Activated T-helper 1 cell treated with anti-CD3 and anti-CD28 coated beads, Interleukin-12 subunit alpha, Interleukin-12 subunit beta, Interleukin-2, Interleukin-4 antibody, amounts not matched to agents 30 ng/mL and 10 ng/mL and 1 ng/mL, durations not matched to agents 14 hours and 24 hours and 36 hours (primary cell): ENCODE results near the gene DCAF12. TPM values are rescaled to one million over a fixed set of nuclear protein-coding genes. Genes with fewer than 3 reads are reported as not detected.
A peak's percentile ranks its signal among the peaks of the same experiment; 100 is the strongest.
"Not testable (repeated sequence)": the region's sequence is repeated elsewhere in the genome, so short reads cannot be mapped to it uniquely, and the experiment has no call there.

Source experiments
- DNase-seq: peaks from one replicate; pipeline ENCODE4 v3.0.0; 2021; ENCODE audit warnings: low spot score
- H3K27ac Mint-ChIP-seq: one replicate; pipeline ENCODE4 v1.8.0; 2021; ENCODE audit warnings: mild to moderate bottlenecking, mixed read lengths
- H3K27me3 Mint-ChIP-seq: one replicate; pipeline ENCODE4 v1.8.0; 2022; ENCODE audit warnings: mild to moderate bottlenecking, moderate library complexity, mixed read lengths; ENCODE audit not compliant: insufficient read depth
- H3K36me3 Mint-ChIP-seq: one replicate; pipeline ENCODE4 v1.8.0; 2021; ENCODE audit warnings: low read depth, mixed read lengths
- H3K4me1 Mint-ChIP-seq: one replicate; pipeline ENCODE4 v1.8.0; 2021; ENCODE audit warnings: low read depth, mixed read lengths
- H3K4me3 Mint-ChIP-seq: one replicate; pipeline ENCODE4 v1.8.0; 2021; ENCODE audit warnings: mild to moderate bottlenecking, moderate library complexity, mixed read lengths
- H3K9me3 Mint-ChIP-seq: one replicate; pipeline ENCODE4 v1.8.0; 2021; ENCODE audit warnings: mixed read lengths
- intact Hi-C: fragments of 100-400 bp; cut with micrococcal nuclease; formaldehyde crosslinking; loops from one replicate; pipeline ENCODE4 v1.15.1; 2024
- total RNA-seq: library from RNA; stranded (reverse); gene quantifications from 2 replicates; pipeline ENCODE4 v1.2.3, GENCODE V29; 2022

DCAF12 gene
- total RNA-seq, 1 donor from 2014 or later: 49.7 TPM

DNA sequence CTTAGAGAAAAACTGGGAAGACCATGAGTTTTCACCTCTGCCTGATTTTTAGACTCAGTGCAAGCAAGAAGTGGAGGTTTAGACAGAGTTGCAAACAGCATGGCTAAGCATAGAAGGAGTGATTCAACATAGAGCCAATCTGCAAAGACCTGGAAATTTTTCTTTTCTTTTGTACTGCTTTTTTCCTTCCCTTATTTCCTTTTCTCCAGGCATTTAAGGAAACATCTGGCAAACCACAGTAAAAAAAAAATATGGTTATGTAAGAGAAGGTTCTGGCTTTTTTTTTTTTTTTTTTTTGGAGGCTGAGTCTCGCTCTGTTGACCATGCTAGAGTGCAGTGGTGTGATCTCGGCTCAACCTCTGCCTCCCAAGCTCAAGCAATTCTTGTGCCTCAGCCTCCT lies 16.6 kb upstream of the DCAF12 start:
- peaks cover 2% of the 10 kb centered on the region for H3K27me3 Mint-ChIP-seq
- no peak overlapping the region for H3K27ac Mint-ChIP-seq
- intact Hi-C loops: no loop called here
- H3K4me1 Mint-ChIP-seq: no peaks in the 10 kb centered on the region
- no peaks in the 10 kb centered on the region for H3K9me3 Mint-ChIP-seq
- H3K36me3 Mint-ChIP-seq: no peaks in the 10 kb centered on the region
- no peak overlapping the region for H3K4me3 Mint-ChIP-seq
- DNase-seq: no peak

DNA sequence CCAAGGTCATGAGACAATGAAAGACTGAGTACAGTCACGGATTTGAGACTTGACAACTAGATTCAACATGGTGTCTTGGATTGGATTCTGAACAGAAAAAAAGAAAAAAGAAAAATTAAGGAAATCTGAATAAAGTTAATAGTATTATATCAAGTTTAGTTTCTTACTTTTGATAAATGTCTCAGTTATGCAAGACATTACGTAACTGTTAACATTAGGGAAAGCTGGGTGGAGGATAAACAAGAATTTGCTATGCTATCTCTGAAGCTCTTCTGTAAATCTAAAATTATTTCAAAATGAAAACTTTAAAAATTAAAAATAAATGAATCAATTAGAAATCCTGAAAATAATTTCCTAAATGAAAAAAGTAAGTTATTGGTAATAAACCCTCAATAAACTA lies 14.4 kb upstream of the DCAF12 start:
- Mint-ChIP-seq H3K36me3 (no peaks in the 10 kb centered on the region), H3K27me3 (peaks cover 2% of the 10 kb centered on the region), H3K4me1 (no peaks in the 10 kb centered on the region), H3K4me3 (no peak overlapping the region), H3K27ac (no peak overlapping the region), H3K9me3 (no peaks in the 10 kb centered on the region)
- intact Hi-C loops: no loop called here
- no peak for DNase-seq

DNA sequence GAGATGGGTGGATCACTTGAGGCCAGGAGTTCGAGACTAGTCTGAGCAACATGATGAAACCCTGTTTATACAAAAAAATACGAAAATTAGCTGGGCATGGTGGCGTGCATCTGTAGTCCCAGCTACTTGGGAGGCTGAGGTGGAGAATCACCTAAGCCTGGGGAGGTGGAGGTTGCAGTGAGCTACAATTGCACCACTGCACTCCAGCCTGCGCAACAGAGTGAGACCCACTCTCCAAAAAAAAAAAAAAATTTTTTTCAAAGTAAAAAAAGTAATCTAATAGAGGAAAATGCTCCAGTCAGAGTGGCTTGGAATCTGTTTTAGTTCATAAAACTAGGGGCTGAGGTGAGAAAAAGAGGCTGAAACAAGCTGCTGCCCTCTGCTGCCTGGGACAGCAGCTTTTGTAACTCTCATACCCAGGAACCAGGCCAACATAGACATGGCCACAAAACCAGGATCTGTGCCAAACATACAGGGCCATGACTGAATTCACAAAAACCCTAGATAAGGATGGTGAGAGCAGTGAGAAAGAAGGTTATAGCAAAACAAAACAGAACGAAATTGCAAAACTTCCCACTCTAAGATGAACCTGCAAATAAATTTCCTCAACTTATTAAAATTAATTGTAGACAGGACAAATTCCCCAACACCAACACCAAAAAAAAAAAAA lies 13.1 kb upstream of the DCAF12 start:
- Mint-ChIP-seq H3K27ac (no peak overlapping the region), H3K4me1 (no peaks in the 10 kb centered on the region), H3K4me3 (no peak overlapping the region), H3K27me3 (peaks cover 2% of the 10 kb centered on the region), H3K36me3 (no peaks in the 10 kb centered on the region), H3K9me3 (no peaks in the 10 kb centered on the region)
- no peak for DNase-seq
- intact Hi-C loops: no loop called here

DNA sequence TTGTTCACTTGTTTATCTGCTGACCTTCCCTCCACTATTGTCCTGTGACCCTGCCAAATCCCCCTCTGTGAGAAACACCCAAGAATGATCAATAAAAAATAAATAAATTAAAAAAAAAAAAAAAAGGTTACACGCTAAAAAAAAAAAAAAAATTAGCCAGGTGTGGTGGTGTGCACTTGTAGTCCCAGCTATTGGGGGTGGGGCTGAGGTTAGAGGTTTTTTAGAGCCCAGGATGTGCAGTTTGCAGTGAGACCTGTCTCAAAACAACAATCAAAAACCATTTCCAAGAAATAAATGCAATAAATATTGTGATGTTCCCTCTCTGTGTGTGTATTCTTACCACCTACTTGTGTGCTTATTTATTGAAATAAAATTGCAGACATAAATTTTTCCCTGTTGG lies 12.1 kb upstream of the DCAF12 start:
- H3K9me3 Mint-ChIP-seq, intact Hi-C loops, H3K27ac Mint-ChIP-seq, DNase-seq, H3K36me3 Mint-ChIP-seq, H3K4me3 Mint-ChIP-seq, H3K4me1 Mint-ChIP-seq, H3K27me3 Mint-ChIP-seq: not testable (repeated sequence)

DNA sequence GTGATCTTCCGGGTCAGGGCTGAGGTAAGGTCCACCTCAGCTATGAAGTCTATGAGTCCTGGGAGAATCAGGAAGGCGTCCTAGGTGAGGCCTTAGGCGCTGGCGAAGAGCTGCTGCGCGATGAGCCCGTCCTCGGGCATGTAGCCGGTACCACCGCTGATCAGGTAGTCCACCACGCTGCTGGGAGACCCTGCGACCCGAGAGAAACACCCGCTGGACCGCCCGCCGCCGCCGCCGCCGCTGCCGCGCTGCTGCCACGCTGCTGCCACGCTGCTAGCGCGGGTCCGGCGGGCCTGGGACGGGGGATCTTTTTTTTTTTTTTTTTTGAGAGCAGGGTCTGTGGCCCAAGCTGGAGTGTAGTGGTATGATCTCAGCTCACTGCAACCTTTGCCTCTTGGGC lies 8.0 kb upstream of the DCAF12 start:
- Mint-ChIP-seq H3K4me1 (no peaks in the 10 kb centered on the region), H3K4me3 (no peak overlapping the region), H3K9me3 (no peaks in the 10 kb centered on the region), H3K36me3 (no peaks in the 10 kb centered on the region), H3K27ac (no peak overlapping the region), H3K27me3 (peaks cover 2% of the 10 kb centered on the region)
- no peak for DNase-seq
- intact Hi-C loops: no loop called here

DNA sequence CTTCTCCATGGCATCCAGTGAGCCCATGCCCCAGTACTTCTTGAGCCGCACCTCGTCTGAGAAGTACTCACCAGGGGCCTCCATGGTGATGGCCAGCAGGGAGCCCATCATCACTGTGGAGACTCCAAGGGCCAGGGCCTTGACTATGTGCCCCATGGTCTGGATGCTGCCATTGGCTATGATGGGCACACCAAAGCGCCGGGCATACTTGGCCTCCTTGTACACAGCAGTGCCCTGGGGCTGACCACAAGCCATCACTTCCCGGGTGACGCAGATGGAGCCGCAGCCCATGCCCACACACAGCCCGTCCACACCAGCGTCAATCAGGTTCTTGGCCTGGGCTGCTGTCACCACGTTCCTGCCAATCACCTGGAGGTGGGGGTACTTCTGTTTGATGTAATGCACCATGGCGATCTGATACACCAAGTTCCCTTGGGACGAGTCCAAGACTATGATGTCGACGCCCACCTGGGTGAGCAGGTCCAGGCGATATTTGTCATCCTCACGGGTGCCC lies 7.0 kb upstream of the DCAF12 start:
- no peak overlapping the region for H3K4me3 Mint-ChIP-seq
- no peak for DNase-seq
- no peak overlapping the region for H3K27ac Mint-ChIP-seq
- intact Hi-C loops: no loop called here
- H3K27me3 Mint-ChIP-seq: no peaks in the 10 kb centered on the region
- H3K36me3 Mint-ChIP-seq: no peaks in the 10 kb centered on the region
- no peaks in the 10 kb centered on the region for H3K9me3 Mint-ChIP-seq
- no peaks in the 10 kb centered on the region for H3K4me1 Mint-ChIP-seq

DNA sequence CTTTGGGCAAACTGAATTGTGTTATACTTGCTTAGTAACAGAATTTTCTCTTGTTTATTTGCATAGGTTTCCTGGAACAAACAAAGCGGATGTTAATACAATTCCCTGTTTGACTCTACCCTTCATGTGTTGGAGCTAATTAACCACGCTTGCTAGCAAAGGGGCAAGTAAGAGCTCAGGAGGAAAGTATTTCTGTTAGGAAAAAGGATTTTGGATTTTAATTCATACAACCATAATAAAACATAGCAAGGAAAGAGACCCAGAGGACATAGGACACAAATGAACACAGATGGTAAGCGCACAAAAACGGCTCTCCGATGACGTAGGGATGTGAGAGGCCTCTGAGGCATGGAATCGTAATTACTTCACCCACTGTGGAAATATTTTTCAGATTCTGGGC lies 5.1 kb upstream of the DCAF12 start:
- no peaks in the 10 kb centered on the region for H3K36me3 Mint-ChIP-seq
- H3K9me3 Mint-ChIP-seq: no peaks in the 10 kb centered on the region
- peaks cover 6% of the 10 kb centered on the region for H3K4me1 Mint-ChIP-seq
- no peak for DNase-seq
- no peaks in the 10 kb centered on the region for H3K27me3 Mint-ChIP-seq
- H3K27ac Mint-ChIP-seq: no peak overlapping the region
- H3K4me3 Mint-ChIP-seq: no peak overlapping the region
- intact Hi-C loops: no loop called here

DNA sequence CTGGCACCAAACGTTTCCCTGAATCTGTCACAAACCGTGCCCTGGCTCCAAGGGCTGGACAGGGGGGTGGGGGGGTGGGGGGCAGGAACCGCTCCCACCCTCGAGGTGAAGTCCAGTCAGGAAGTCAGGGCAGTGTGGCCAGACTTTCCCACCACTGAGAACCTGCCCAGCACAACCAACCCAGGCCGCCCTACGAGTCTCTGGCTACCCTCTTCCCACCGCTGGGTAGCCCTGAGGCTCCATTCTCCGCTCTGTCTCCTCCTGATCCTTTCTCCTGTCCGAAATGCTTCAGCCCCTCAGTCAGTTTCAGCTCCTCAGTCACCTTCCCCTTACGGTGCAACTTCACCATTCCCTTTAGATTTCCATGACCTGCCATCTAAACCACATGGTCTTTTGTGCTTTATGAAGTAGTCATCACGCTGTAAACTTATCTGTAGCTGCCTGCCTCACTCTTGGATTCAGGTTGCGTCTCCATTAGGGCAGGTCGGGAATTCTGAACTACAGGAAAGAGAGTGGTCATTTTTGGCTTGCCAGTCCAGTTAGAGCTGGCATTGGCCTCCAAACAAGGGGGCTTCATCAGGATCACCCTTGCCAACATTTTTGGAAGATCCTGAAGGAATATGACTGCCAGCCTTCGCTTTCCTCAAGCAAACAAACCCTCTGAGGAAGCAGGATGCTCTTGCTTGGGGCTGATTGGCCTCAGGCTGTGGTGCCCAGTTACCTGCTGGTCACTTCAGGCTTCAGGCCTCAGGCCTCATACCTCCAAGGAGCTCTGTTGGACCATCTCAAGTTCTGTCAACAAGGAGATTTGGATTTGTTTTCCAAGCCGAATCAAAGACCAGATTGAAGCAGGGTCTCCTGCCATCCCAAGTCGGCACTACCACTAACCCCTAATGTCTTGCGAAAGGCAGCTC lies 794 bp upstream of the DCAF12 start:
- H3K4me3 Mint-ChIP-seq: peak overlapping the region; percentile 96
- intact Hi-C loops: loop anchor here (2.0 to 10.0 kb wide), 3 partner anchors 34 to 858 kb away; partner anchors contain the start of genes DNAI1, DNAJB5 and FAM219A
- peak overlapping the region; percentile 96 for H3K27ac Mint-ChIP-seq
- no peak for DNase-seq
- no peaks in the 10 kb centered on the region for H3K9me3 Mint-ChIP-seq
- peaks cover 37% of the 10 kb centered on the region for H3K4me1 Mint-ChIP-seq
- no peaks in the 10 kb centered on the region for H3K27me3 Mint-ChIP-seq
- peaks cover 26% of the 10 kb centered on the region for H3K36me3 Mint-ChIP-seq

DNA sequence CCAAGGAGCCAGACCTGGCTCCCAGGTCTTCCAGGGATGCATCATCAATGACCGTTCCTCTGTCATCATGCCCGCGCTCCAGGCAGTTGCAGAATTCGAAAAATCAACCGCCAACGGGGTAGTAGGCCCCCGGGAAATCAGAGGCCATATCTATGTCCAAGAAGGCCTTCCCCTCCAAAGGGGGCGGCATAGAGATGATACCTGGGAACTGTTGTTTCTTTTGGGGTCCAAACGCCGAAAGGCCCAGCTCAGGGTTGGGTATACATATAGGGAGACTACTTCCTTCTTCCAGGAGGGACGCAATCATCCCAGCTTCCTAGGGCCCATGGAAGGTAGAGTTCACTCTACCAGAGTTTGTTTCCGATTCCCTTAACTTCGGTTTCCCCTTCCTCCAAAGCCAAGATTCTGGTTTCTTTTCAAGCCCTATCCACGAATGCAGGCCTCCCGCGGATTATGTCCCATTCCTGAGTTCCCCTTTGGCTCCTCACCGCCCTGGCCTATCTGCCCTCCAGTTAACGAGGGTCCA lies 754 bp downstream of the DCAF12 start:
- Mint-ChIP-seq H3K9me3 (no peaks in the 10 kb centered on the region), H3K4me3 (peak overlapping the region; percentile 96), H3K4me1 (peaks cover 50% of the 10 kb centered on the region), H3K27me3 (no peaks in the 10 kb centered on the region), H3K36me3 (peaks cover 35% of the 10 kb centered on the region), H3K27ac (peak overlapping the region; percentile 96)
- DNase-seq: no peak
- intact Hi-C loops: loop anchor here (1.0 to 10.0 kb wide), 10 partner anchors 33 to 859 kb away; partner anchors contain the start of genes DNAI1, DNAJB5, FAM219A and KIF24

DNA sequence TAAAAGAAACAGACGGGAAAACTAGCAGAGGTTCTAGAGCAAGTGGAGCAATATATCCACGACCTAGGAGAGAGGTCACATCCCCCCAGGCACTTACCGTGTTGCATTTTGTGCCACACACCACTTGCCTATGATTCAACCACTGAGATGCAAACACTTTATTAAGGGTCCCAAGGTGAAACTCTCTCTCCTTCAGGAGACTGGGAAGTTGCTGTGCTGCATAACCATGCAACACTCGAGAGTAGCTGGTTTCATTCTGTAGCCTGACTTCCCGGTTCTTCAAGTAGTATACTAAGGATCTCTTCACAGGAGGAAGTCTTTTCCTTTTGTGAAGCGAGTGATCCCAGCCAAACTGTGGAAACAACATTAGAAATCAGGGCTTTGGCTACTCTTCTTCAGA lies 1.6 kb downstream of the DCAF12 start:
- H3K4me1 Mint-ChIP-seq: peaks cover 50% of the 10 kb centered on the region
- no peaks in the 10 kb centered on the region for H3K9me3 Mint-ChIP-seq
- no peak for DNase-seq
- intact Hi-C loops: loop anchor here (10.0 kb wide), 2 partner anchors 330 to 860 kb away; partner anchors contain the start of genes DNAI1, DNAJB5 and FAM219A
- peak overlapping the region; percentile 96 for H3K4me3 Mint-ChIP-seq
- peak overlapping the region; percentile 96 for H3K27ac Mint-ChIP-seq
- peaks cover 35% of the 10 kb centered on the region for H3K36me3 Mint-ChIP-seq
- no peaks in the 10 kb centered on the region for H3K27me3 Mint-ChIP-seq

DNA sequence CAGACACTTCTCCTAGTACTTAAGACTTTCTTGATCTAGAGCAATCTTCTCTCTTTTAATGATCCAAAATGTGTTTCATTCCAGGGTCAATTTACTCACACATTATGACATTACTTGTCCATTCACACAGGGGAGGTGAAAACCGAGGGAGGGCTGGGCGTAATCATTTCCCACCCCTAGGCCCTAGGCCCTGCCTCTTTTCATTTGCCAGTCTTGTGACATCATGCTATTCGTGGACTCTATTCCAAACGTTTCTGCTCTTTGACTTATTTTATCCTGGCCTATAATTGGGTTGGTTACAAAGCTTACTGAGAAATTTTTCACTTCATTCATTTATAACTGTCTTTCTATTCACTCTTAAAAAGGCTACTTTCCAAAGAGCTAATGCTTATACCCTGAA lies 2.4 kb downstream of the DCAF12 start:
- peak overlapping the region; percentile 96 for H3K4me3 Mint-ChIP-seq
- no peaks in the 10 kb centered on the region for H3K27me3 Mint-ChIP-seq
- H3K27ac Mint-ChIP-seq: peak overlapping the region; percentile 74
- no peak for DNase-seq
- H3K9me3 Mint-ChIP-seq: no peaks in the 10 kb centered on the region
- H3K36me3 Mint-ChIP-seq: peaks cover 35% of the 10 kb centered on the region
- intact Hi-C loops: loop anchor here (10.0 kb wide), 2 partner anchors 331 to 861 kb away; partner anchors contain the start of genes DNAI1, DNAJB5 and FAM219A
- H3K4me1 Mint-ChIP-seq: peaks cover 50% of the 10 kb centered on the region

DNA sequence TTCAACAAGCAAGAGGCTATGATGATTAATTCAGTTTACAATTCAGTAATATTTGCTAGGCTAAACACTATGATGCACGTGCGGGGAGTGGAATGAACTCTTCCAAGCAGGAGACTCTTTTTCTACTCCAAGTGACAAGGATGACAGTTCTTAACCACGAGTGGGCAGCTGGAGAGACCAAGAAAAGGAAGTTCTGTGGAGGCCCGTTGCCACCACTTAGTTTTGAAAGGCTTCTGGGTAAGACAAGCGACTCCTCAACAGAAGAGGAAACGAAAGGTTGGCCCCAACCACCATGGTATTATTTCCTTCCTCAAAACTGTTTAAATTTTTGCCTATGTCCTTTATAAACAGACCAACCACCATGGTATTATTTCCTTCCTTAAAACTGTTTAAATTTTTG lies 2.8 kb downstream of the DCAF12 start:
- Mint-ChIP-seq H3K27me3 (no peaks in the 10 kb centered on the region), H3K4me1 (peaks cover 50% of the 10 kb centered on the region), H3K27ac (peak overlapping the region; percentile 74), H3K9me3 (no peaks in the 10 kb centered on the region), H3K4me3 (peak overlapping the region; percentile 96), H3K36me3 (peaks cover 38% of the 10 kb centered on the region)
- no peak for DNase-seq
- intact Hi-C loops: loop anchor here (10.0 kb wide), 2 partner anchors 331 to 861 kb away; partner anchors contain the start of genes DNAI1, DNAJB5 and FAM219A
